Measurements from ENCODE around the gene MUC4. TPM values are rescaled to one million over a fixed set of nuclear protein-coding genes. Genes with fewer than 3 reads are reported as not detected.
"Not testable (repeated sequence)": the region's sequence is repeated elsewhere in the genome, so short reads cannot be mapped to it uniquely, and the experiment has no call there.

The MUC4 gene
- total RNA-seq, 4 donors from 2014 or later = 0.27 TPM; not detected in 3

DNA sequence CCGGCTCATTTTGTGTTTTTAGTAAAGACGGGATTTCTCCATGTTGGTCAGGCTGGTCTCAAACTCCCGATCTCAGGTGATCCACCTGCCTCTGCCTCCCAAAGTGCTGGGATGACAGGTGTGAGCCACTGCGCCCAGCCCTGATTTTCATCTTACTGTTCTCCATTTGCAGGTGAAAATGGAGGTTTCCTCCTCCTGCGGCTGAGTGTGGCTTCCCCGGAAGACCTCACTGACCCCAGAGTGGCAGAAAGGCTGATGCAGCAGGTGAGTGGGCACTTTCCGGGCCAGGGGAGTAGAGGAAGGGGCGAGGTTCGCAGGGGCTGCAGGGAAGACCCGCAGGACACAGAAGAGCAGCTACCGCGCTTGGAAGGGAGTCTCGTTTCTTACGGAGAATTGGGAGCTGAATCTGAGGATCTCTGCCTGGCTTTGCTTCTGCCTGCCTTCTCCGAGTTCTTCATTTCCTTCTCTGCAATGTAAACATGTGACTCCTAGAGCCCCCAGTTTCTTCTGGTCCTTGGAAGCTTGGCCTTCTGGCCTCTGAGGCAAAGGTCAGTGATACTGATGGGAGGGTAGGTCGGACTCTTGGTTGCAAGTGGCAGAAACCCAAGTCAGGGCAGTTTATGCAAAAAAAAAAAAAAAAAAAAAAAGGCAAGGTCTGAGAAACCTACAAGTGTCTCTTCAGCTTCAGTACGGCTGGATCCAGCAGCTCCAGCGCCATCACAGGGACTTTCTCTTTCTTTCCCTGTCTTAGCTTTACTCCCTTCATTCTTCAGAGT lies 82.1 kb downstream of the MUC4 start:
- ATAC-seq (no peak), DNase-seq (no peak)
- Histone ChIP-seq H3K27me3 (peaks cover 0 to 4% (median 0%) of the 10 kb centered on the region in 3 donors), H3K27ac (no peak overlapping the region), H3K36me3 (peaks cover 0 to 34% of the 10 kb centered on the region in 2 donors), H3K9me3 (no peaks in the 10 kb centered on the region), H3K4me1 (no peaks in the 10 kb centered on the region), H3K4me3 (no peak overlapping the region)
- in situ Hi-C loops (cut with MboI; ENCODE audit: low sequenced_read_pairs in 4 of 4) = no loop called here
- intact Hi-C loops (cut with DNase I; ENCODE audit: low total_unique reads) = no loop called here
- TF ChIP-seq, protein P1, sequence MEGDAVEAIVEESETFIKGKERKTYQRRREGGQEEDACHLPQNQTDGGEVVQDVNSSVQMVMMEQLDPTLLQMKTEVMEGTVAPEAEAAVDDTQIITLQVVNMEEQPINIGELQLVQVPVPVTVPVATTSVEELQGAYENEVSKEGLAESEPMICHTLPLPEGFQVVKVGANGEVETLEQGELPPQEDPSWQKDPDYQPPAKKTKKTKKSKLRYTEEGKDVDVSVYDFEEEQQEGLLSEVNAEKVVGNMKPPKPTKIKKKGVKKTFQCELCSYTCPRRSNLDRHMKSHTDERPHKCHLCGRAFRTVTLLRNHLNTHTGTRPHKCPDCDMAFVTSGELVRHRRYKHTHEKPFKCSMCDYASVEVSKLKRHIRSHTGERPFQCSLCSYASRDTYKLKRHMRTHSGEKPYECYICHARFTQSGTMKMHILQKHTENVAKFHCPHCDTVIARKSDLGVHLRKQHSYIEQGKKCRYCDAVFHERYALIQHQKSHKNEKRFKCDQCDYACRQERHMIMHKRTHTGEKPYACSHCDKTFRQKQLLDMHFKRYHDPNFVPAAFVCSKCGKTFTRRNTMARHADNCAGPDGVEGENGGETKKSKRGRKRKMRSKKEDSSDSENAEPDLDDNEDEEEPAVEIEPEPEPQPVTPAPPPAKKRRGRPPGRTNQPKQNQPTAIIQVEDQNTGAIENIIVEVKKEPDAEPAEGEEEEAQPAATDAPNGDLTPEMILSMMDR (IDR thresholded peaks at IDR 0.05 in 4 of 5, conservative IDR thresholded peaks at IDR 0.05 in 1 of 5) = no peak
- TF ChIP-seq POLR2A (IDR thresholded peaks at IDR 0.05) = no peak

DNA sequence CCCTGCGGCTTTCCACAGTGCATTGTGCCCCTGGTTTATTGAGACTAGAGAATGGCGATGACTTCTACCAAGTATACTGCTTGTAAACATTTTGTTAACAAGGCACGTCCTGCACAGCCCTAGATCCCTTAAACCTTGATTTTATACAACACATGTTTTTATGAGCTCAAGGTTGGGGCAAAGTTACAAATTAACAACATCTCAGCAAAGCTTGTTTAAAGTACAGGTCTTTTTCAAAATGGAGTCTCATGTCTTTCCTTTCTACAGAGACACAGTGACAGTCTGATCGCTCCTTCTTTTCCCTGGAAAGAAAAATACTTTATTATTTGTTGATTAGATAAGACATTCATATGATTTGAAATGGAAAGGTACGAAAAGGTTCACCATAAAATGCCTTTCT lies 82.9 kb downstream of the MUC4 start:
- H3K27ac ChIP-seq; H3K4me1 ChIP-seq; intact Hi-C loops (cut with DNase I; ENCODE audit: low total_unique reads); H3K27me3 ChIP-seq; ATAC-seq; DNase-seq; in situ Hi-C loops (cut with MboI; ENCODE audit: low sequenced_read_pairs in 4 of 4); H3K4me3 ChIP-seq; H3K9me3 ChIP-seq: not testable (repeated sequence)
- peaks cover 0 to 33% of the 10 kb centered on the region in 2 donors for H3K36me3 ChIP-seq

DNA sequence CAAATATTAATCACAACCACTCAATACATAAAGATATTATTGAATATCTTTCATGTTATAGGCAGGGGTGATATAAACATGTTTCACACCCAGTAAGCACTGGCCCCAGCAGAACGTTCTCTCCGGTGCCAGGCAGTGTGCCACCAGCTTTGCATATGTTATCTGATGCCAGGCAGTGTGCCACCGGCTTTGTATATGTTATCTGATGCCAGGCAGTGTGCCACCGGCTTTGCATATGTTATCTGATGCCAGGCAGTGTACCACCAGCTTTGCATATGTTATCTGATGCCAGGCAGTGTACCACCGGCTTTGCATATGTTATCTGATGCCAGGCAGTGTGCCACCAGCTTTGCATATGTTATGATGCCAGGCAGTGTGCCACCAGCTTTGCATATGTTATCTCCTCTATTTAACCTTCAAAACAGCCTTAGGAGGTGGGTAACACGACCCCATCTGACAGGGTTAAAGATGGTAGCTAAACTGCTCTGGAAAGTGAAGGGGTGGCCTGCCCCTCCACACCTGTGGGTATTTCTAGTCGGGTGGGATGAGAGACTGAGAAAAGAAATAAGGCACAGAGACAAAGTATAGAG lies 84.0 kb downstream of the MUC4 start:
- ATAC-seq (no peak), DNase-seq (no peak)
- no peak for TF ChIP-seq POLR2A (IDR thresholded peaks at IDR 0.05)
- TF ChIP-seq, protein P1 (IDR thresholded peaks at IDR 0.05 in 4 of 5, conservative IDR thresholded peaks at IDR 0.05 in 1 of 5) = no peak
- Histone ChIP-seq H3K4me3 (no peak overlapping the region), H3K36me3 (peaks cover 0 to 23% of the 10 kb centered on the region in 2 donors), H3K27me3 (peaks cover 0 to 4% (median 0%) of the 10 kb centered on the region in 3 donors), H3K27ac (no peak overlapping the region), H3K4me1 (no peaks in the 10 kb centered on the region), H3K9me3 (no peaks in the 10 kb centered on the region)
- intact Hi-C loops (cut with DNase I; ENCODE audit: low total_unique reads) = no loop called here
- in situ Hi-C loops (cut with MboI; ENCODE audit: low sequenced_read_pairs in 4 of 4) = no loop called here

DNA sequence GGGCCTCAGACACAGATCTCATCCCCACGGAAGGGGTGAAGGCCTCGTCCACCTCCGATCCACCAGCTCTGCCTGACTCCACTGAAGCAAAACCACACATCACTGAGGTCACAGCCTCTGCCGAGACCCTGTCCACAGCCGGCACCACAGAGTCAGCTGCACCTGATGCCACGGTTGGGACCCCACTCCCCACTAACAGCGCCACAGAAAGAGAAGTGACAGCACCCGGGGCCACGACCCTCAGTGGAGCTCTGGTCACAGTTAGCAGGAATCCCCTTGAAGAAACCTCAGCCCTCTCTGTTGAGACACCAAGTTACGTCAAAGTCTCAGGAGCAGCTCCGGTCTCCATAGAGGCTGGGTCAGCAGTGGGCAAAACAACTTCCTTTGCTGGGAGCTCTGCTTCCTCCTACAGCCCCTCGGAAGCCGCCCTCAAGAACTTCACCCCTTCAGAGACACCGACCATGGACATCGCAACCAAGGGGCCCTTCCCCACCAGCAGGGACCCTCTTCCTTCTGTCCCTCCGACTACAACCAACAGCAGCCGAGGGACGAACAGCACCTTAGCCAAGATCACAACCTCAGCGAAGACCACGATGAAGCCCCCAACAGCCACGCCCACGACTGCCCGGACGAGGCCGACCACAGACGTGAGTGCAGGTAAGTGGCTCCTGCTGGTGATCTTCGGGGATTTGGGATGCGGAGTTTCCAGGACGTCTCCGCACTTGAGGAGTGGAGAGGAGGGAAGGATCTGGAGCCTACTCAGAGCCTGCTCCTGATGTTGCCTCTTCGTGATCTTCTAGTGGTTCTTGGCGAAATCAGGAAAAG lies 85.6 kb downstream of the MUC4 start:
- peaks cover 0 to 18% of the 10 kb centered on the region in 2 donors for H3K36me3 ChIP-seq
- H3K9me3 ChIP-seq; ATAC-seq; H3K27me3 ChIP-seq; in situ Hi-C loops (cut with MboI; ENCODE audit: low sequenced_read_pairs in 4 of 4); DNase-seq; H3K4me3 ChIP-seq; H3K4me1 ChIP-seq; H3K27ac ChIP-seq; intact Hi-C loops (cut with DNase I; ENCODE audit: low total_unique reads): not testable (repeated sequence)

DNA sequence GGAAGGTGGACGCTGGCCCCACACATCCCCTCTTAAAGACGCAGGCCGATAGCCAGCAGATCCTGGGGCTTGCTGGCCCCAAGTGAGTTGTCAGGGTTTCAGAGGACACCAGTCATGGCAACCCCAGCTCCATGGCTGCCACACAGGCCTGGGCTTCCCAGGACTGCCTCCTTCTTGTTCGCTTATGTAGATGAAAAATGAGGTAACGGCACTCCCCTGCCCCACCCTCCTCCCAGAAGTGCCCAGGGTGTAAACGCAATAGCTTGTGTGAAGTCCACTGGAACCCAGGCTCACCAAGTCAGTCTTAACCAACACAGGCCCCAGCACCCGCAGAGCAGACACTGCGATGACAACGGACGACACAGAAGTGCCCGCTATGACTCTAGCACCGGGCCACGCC lies 87.4 kb downstream of the MUC4 start:
- intact Hi-C loops (cut with DNase I; ENCODE audit: low total_unique reads); H3K27ac ChIP-seq; in situ Hi-C loops (cut with MboI; ENCODE audit: low sequenced_read_pairs in 4 of 4): not testable (repeated sequence)

DNA sequence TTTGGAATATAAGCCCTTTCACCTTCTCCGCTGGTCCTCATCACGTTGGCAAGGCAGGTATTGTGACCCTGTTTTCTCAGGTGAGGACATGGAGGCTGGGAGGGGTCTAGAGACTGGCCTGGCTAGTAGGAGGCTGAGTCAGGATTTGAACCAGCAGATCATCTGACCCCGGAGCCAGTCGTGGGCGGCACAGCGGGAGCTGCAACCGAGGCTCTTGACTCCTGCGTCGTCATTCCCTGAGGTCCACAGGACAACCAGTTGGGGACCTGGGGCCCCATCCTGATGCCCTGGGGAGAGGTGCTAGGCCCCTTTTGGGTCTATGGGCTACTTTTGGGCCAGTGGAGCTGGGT lies 88.8 kb downstream of the MUC4 start:
- H3K27me3 ChIP-seq; H3K9me3 ChIP-seq; H3K36me3 ChIP-seq; H3K27ac ChIP-seq; H3K4me1 ChIP-seq; intact Hi-C loops (cut with DNase I; ENCODE audit: low total_unique reads); H3K4me3 ChIP-seq; in situ Hi-C loops (cut with MboI; ENCODE audit: low sequenced_read_pairs in 4 of 4); ATAC-seq; DNase-seq: not testable (repeated sequence)

More for the DNA sequence above, 87.4 kb downstream of the MUC4 start:
- H3K9me3 ChIP-seq, H3K36me3 ChIP-seq, H3K4me1 ChIP-seq, ATAC-seq, DNase-seq, H3K27me3 ChIP-seq, H3K4me3 ChIP-seq: not testable (repeated sequence)

DNA sequence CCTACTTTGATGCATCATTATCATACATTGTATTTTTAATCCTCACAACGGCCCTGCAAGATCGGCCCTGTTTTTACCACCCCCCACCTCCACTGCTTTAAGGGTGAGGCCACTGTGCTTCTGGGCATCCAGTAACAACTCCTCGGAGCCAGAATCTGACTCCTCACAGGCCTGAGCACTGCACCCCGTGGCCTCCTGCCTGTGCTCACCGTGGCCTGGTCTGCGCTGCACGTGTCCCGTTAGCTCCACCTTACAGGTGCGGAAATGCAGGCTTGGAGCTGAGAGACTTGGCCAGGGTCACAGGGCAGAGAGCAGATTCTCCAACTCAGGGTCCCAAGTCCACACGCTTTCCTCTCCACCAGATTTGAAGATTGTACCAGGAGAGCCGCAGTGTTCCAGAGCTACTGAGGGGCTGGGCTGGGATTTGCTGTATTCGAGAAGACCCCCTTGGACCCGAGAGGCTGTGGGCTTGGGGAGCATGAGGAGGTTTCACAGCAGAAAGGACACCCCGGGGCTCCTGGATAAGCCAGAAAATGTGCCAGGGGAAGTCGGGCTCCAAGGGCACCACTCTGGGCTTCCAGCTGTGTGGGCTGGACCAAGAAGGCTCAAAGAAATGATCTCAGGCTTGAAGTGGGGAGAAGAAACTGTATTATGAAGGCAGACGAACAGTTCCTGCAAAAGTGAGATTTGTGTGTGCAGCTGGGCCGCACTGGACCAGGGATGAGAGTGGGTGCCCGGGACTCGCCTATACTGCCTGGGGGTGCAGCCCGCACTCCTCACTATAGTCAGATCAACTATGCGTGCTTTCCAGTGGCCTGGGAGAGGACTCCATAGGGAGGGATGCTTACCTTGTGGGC lies 89.4 kb downstream of the MUC4 start:
- H3K27me3 ChIP-seq; H3K4me3 ChIP-seq; intact Hi-C loops (cut with DNase I; ENCODE audit: low total_unique reads); H3K4me1 ChIP-seq; DNase-seq; ATAC-seq; H3K9me3 ChIP-seq; H3K27ac ChIP-seq; H3K36me3 ChIP-seq; in situ Hi-C loops (cut with MboI; ENCODE audit: low sequenced_read_pairs in 4 of 4): not testable (repeated sequence)

DNA sequence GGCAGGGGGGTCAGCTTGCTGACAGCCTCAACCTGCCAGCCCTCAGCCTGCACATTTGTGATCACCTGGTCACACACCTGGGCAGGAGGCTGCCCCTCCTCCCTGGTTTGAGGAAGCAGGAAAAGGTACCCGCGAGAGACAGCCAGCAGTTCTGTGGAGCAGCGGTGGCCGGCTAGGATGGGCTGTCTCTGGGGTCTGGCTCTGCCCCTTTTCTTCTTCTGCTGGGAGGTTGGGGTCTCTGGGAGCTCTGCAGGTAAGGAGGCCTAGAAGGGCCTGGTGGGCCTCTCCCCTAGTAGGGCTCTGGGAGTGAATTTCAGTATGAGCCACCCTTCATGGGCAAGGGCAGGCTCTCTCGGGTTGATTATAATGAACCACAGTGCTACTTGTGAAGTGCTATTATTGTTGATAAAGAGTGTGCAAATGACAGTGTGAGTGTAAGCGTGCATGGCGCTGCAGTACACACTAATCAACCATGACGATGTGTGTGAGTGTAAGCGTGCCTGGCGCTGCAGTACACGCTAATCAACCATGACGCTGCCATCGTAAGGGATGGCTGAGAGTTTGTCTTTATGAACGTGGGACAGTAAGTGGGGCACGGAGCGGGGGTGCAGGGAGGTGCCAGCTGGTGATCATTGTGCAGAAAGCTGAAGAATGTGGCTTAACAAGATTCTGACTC lies 90.8 kb downstream of the MUC4 start, which contains the start of gene MUC20:
Gene MUC20, plus strand, starts transcription at position 148 of the 676 bp plus-strand sequence. Its CDS starts 30 bp downstream, at position 178.
- in situ Hi-C loops (cut with MboI; ENCODE audit: low sequenced_read_pairs in 4 of 4); DNase-seq; ATAC-seq; H3K27ac ChIP-seq; H3K27me3 ChIP-seq; H3K9me3 ChIP-seq; H3K36me3 ChIP-seq; intact Hi-C loops (cut with DNase I; ENCODE audit: low total_unique reads); H3K4me3 ChIP-seq: not testable (repeated sequence)
- peaks cover 8 to 11% of the 10 kb centered on the region in 2 donors for H3K4me1 ChIP-seq

Measured in gastrocnemius medialis (tissue), 4 donors.